Measurements from ENCODE around the gene GAK.

DNA sequence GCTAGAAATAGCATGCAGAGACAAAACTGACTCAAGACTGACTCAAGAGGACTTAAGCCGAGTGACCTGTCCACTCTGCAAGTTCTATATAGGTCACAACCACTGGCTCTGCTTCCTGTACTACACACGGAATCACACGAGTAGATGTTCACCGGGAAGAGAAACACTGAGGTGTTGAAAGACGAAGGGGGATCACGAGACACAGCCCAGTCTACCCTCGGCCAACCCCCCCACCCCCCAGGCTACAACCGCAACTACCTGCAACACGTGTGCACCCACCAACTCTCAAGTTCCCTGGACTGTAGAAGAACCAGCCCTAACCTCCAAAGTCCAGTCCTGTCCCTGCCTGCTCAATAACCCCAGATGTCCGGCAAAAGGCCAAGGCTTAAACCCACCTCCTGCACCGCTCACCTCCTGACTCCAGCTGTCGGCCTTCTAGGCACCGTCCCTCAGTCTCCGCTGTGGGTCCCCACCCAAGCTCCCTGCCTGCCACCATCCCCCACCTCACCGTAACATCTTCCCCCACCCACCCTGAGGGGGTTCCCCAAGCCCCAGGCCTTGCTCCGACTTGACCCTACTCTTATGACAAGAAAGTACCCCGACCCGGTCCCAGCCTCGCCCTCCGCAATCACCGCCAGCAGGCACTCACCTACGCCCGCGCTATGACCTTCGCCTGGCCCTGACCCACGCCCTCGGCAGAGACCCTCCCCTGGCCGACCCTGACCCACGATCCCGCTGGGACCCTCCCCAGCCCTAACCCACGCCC, 739 bp downstream of the GAK start:
- TF ChIP-seq CTCF (IDR thresholded peaks at IDR 0.05) (no peak), POLR2A (IDR thresholded peaks at IDR 0.05) (no peak)

Data from right lobe of liver (tissue), 4 donors.